ENCODE measurements around the gene VPS29. TPM values are rescaled to one million over a fixed set of nuclear protein-coding genes. Genes with fewer than 3 reads are reported as not detected.

VPS29 gene
- 51.0 and 85.5 TPM in 2 replicates for total RNA-seq

GRCh38 chr12:110501752-110502738 is at the start of gene VPS29, which contains the start of gene RAD9B:
VPS29 (minus strand) TSS chr12:110502111; CDS start chr12:110502051, 60 bp downstream.
RAD9B (plus strand) TSS chr12:110502331; CDS start chr12:110502338, 7 bp downstream.

GRCh38 chr12:110468214-110469048 is 33.5 kb downstream of the VPS29 start, which contains the start of the genes FAM216A and GPN3:
FAM216A (plus strand) TSS chr12:110468845; CDS start chr12:110468876, 31 bp downstream.
GPN3 (minus strand) TSS chr12:110468257; CDS start chr12:110468203, 54 bp downstream.

GRCh38 chr12:110449799-110450497 is 52.0 kb downstream of the VPS29 start, which contains the start of gene ARPC3:
ARPC3 (minus strand) TSS chr12:110450337; CDS start chr12:110450260, 77 bp downstream.

Small RNAs within 50 kb of the gene (small RNA-seq; reads per million reads assigned to genes)
- gene RF00278, result not detected

Other genes with a start within 250 kb of the VPS29 start
- 141 and 156 TPM in 2 replicates for gene ATP2A2, start 220.9 kb downstream of the VPS29 start, total RNA-seq
- 35.9 and 52.7 TPM in 2 replicates for gene ANAPC7, start 98.4 kb downstream of the VPS29 start, total RNA-seq
- 447 and 536 TPM in 2 replicates for gene ARPC3, start 51.8 kb downstream of the VPS29 start, total RNA-seq
- 16.7 and 26.7 TPM in 2 replicates for gene GPN3, start 33.9 kb downstream of the VPS29 start, total RNA-seq
- gene FAM216A, start 33.3 kb downstream of the VPS29 start, total RNA-seq, result 12.0 and 15.0 TPM in 2 replicates
- gene RAD9B, start 220 bp upstream of the VPS29 start, total RNA-seq, result 0.19 and 0.33 TPM in 2 replicates
- 11.8 and 13.9 TPM in 2 replicates for gene PPTC7, start 81.2 kb upstream of the VPS29 start, total RNA-seq
- 13.4 and 13.6 TPM in 2 replicates for gene TCTN1, start 112.0 kb upstream of the VPS29 start, total RNA-seq
- gene HVCN1, start 187.0 kb upstream of the VPS29 start, total RNA-seq, result 1.6 and 2.9 TPM in 2 replicates
- gene PPP1CC, start 240.8 kb upstream of the VPS29 start, total RNA-seq, result 111 and 145 TPM in 2 replicates

Data from vein endothelial cell (primary cell).